NCI-H345 treated with DMSO at 0.1 percent for 48 hours (cell line): ENCODE measurements around the gene RXYLT1.
"Not testable (repeated sequence)": the region's sequence is repeated elsewhere in the genome, so short reads cannot be mapped to it uniquely, and the experiment has no call there.

Source experiments
- DNase-seq: peaks from one replicate; lab custom pipeline; 2025; ENCODE audit not compliant: unreplicated experiment; lab: John Stamatoyannopoulos, UW

The RXYLT1 gene

DNA sequence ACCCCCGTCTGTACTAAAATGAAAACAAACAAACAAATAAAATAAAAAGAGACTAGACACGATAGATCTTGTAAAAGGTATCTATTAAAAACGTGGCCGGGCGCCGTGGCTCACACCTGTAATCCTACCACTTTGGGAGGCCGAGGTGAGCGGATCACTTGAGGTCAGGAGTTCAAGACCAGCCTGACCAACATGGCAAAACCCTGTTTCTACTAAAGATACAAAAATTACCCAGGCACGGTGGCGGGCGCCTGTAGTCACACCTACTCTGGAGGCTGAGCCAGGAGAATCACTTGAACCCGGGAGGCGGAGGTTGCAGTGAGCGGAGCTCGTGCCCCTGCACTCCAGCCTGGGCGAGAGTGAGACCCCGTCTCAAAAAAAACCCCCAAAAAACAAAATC, 63.0 kb downstream of the RXYLT1 start:
- DNase-seq, result not testable (repeated sequence)

DNA sequence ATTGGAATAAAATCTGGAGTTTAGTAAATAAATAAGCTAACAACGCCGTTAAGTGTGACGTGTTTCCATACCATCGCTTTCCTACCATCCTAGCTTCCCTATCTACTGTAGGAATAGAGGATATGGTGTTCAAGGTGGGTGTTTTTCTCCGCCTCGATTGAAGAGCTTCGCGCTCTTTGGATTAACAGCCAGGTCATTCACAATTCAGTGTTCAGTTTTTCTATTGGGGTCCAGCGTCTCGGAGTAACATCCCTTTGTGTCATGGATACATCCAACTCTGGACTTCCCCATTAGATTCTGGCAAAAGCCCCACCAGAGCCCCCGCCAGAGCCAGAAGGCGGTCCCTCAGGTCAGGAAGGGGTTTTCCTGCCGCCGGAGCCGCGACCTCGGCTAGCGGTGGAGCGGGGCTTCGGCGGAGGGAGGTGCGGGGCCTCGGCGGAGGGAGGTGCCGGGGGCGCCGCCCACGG, 63.6 kb downstream of the RXYLT1 start:
- DNase-seq, result peak; percentile 19

DNA sequence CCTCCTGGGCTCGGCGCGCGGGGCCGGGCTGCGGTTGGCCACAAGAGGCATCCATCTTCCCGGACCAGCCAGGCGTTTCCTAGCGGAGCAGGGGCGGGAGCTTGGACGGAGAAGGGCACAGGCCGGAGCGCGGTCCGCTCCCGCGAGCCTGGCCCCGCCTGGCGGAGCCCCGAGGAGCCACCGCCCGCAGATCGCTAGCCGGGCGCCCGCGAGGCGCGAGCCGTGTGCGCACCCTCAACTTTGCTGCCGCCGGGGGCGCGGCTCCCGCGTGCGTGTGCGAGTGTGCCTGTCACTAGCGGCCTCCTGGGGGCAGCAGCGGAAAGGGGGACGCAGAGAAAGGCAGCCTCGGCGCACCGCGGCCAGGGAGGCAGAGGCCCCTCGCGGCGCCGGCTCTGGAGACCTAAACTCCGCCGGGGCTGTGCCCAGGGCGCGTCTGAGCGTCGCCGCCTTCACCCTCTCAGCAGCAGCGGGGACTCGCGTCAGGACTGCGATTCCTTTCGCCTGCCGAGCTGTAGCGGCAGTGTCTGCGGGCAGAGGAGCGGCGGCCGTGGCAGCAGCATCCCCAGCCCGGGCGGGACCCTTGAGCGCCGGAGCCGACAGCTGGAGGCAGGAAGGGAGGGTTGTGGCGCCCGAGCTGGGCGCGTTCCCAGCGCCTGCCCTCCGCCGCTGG, 64.1 kb downstream of the RXYLT1 start:
- DNase-seq, result peak; percentile 93

DNA sequence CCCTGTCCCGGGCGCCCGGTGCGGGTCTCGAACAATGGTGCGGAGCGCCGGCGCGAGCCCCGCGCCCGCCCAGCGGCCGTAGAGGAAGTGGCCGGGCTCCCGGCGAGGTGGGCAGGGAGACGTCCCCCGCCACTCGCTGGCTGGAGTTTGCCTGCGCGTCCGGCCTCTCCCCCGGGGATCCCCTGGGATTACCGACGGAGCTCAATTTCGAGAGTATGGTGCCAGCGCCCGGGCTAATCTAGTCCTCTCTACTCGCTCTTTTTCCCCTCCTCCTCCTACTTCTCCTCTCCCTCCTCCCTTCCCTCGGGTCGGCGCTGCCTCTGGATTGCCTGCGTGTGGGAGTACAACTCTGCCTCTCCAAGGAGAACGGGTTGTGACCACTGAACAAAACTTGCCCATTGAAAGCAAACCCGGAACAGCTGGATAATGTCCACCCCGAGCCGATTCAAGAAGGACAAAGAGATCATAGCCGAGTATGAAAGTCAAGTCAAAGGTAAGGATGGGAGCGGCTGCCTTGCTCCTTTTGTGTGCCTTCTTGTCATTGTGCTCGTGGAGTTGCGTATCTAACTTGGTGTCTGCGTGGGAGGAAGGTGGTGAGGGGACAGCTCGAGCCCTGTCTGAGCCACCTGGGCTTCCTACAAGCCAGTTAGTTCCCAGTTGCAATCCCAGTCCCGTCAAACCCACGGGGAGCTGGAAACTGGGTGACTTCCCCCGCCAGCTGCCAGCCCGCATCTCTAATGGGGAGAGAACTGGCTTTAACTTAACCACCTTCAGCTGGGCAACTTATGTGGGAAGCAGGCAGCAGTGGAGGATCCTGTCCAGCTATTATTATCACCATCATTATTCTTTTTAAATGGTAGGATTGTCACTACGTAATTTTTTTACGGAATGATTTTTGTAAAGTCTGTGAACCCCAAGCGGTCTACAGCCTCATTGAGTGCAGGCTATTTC, 65.0 kb downstream of the RXYLT1 start, which contains the start of gene SRGAP1:
TSS of gene SRGAP1 (plus strand) at position 310 of the 951 bp plus-strand sequence. CDS start at position 427, 117 bp downstream.
- peak; percentile 46 for DNase-seq

DNA sequence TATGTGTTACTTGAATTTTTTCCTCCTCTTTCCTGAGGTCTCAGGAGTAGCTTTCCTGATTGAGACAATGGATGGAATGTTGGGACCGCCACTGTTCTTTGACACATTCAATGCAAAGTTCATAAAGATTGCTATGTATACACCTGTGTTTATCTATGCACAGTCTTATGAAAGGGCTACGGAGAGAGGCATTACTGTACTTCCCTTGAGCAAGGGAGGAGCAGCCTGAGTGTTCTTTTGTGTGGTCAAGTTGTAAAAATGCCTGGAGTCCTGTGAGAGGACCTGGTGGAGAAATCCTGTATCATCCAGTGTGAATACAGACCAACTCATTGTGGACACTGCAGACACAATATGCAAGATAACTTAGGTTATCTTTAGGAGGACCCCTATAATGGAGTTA, 66.0 kb downstream of the RXYLT1 start:
- DNase-seq, result no peak

DNA sequence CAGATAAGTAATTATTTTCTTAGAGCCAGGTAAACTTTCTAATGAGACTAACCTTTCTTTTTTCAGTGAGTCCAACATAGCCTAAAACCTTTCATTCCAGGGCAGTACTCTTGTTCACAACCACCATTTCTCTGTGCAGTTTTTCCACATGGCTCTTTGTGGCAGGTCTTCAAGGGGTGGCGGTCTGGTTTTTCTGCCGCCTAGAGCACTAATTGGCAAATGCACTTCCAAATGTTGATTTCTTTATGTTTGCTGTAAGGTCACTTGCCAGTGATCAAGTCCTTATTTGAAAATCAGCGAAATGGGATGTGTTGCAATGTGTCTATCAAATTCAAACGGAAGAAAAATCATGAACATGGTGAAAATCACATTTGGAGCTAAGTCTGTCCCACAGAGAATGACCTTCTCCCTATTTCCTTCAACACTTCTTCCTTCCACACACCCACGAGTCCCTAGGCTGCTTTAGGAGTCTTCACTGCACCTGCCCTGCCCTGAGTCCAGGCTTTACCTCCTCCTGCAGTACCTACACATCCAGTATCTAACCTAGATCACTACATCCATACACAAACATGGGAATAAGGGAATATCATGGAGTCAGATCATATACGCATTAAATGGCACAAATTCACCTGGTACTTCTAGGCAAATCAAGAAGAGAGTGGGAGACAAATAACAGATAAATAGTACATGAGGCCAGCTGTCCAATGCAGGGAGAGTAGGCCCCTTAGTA, 66.7 kb downstream of the RXYLT1 start:
- no peak for DNase-seq

DNA sequence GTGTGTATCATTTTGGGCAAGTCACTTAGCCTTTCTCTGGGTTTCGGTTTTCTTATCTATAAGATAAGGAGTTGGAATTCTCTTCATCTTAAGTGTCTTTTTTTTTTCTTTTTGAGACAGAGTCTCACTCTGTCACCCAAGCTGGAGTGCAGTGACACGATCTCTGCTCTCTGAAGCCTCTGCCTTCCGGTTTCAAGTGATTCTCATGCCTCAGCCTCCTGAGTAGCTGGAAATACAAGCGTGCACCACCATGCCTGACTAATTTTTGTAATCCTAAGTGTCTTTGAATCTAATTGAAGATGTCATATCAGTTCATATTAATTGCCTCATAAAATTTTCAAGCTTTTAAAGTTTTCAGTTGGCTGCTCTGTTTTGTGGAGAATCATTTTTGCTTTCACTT, 68.7 kb downstream of the RXYLT1 start:
- DNase-seq, result no peak

DNA sequence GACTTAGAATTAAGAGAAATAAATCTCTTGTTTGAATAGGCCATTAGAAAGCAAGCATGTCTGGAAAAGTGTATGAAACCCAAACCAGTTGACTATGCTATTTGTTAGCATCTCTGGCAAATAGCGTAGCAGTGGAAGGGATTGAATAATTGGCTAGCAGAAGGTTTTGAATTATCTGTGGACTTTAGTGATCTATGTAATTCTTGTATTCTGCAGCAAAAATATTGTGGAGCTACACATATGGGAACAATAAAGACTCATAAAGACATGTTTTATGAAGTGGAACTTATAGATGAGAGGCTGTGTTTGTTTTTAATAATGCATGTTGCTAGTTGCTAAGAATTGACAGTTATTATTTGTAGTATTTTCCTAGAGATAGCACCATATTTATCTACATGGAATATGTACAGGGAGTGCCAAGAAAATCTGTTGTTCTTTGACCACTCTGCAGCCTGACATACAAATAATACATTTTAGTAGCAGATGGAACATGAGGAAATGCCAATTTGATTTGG, 69.5 kb downstream of the RXYLT1 start:
- DNase-seq, result no peak

DNA sequence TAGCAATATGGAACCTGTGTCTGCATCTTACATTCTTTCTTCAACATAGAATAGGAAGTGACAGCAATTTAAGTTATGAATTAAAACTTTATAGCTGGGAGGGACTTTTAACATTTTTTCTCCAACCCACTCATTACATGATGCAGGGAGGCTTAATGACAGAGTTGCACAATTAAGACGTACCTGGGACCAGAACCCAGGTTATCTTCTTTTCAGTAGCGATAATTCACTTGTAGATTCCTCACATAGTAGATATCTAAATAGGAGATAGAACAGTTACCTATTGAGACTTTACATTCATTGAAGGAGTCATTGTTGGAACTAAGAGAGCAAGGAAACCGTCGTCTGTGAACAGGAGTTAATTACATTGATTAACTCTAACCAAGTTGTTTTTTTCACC, 69.9 kb downstream of the RXYLT1 start:
- no peak for DNase-seq

DNA sequence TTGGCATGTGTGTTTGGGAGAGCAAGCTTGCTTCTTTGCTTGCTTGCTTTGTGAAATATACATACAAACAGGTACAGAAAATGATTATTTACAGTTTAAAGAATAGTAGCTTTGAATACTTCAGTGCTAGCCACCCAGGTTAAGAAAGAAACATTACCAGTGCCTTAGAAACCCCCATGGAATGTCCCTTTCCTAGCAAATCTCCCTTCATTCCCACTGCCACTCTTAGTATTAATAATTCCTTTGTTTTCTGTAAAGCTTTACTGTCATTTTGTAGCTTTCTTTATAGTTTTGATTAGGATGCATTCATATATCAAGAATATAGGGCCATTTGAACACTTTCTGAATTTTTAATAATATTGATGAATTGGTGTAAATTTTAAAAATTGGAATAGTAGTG, 74.3 kb downstream of the RXYLT1 start:
- no peak for DNase-seq

DNA sequence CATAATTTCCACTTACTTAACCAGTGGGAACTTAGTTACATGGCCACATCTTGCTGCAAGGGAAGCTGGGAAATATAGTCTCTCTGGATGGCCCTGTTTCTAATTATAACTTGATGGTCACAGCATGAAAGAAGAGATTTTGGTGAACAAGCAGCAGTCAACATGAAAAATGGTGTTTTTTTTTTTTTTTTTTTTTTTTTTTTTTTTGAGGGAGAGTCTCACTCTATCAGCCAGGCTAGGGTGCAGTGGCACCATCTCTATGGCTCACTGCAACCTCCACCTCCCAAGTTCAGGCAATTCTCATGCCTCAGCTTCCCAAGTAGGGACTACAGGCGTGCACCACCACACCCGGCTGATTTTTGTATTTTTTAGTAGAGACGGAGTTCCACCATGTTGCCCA, 75.6 kb downstream of the RXYLT1 start:
- no peak for DNase-seq

DNA sequence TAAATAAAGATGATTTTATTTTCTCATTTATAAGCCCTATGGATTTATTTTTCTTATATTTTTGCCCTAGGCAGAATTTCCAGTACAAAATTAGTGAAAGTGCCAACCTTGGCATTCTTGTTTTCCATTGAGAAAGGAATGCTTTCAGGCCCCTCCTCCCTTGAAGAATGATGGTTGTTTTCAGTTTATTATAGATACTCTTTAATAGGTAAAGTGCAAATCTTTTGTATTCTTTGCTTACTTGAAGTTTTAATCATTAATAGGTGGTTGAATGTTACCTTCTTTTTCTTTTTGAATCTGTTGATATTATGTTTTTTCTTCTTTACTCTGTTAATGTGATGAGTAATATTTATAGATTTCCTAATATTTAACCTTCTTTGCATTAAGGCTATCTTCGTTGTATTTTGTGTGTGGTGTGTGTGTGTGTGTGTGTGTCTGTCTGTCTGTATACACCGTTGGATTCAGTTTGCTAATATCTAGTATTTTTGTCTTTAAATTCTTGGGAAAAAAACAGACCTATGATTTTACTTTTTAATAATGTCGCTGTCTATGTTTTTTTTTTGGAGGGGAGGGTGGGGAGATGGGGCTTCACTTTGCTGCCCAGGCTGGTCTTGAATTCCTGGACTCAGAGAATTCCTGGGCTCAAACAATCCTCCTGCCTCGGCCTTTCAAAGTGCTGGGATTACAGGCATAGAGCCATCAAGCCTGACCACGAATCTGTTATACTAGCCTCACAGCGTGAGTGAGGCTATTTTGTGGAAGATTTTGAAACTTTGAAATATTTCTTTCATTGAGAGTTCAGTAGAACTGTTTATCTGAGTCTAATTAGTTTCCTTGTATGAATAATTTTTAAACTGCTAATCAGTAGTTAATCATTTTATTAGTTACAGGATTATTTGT, 78.3 kb downstream of the RXYLT1 start:
- DNase-seq, result no peak
